CD4-positive, alpha-beta T cell (primary cell): ENCODE results near the gene AGXT2. TPM values are rescaled to one million over a fixed set of nuclear protein-coding genes. Genes with fewer than 3 reads are reported as not detected.

Experiments used
- ATAC-seq: fragments of 200-7000 bp; cut with Tn5 transposase; one replicate; pipeline ENCODE4 v1.10.0; 2022; ENCODE audit warnings: mild to moderate bottlenecking; ENCODE audit not compliant: poor library complexity
- CTCF ChIA-PET: fragments of 350-600 bp; sonication (Branson Sonifier 250); formaldehyde crosslinking; loops from one replicate; lab custom pipeline; 2021; ENCODE audit warnings: antibody characterized with exemption, inconsistent platforms; lab: Charles Lee
- POLR2A ChIA-PET: fragments of 350-600 bp; sonication (Branson Sonifier 250); formaldehyde crosslinking; loops from one replicate; lab custom pipeline; 2021; ENCODE audit warnings: antibody characterized with exemption, inconsistent platforms; lab: Charles Lee
- DNase-seq, 14 experiments: peaks; one replicate each; pipeline ENCODE4 v3.0.0-alpha.2; 2013 to 2020; ENCODE audit warnings: mixed read lengths in 2 of 14
- H3K27ac ChIP-seq, 2 donors: one replicate each; pipeline versions ENCODE4 v1.5.1 to v1.7.0; 2013; ENCODE audit warnings: low read length in 2 of 2, low read depth in 1 of 2, mild to moderate bottlenecking in 1 of 2
- H3K27me3 ChIP-seq, 2 experiments: 1 replicate in 1 of 2; 2 replicates in 1 of 2; pipeline versions ENCODE4 v1.6.1 to v1.7.0; 2013; ENCODE audit warnings: low read length in 2 of 2, control low read depth in 1 of 2, mild to moderate bottlenecking in 1 of 2, moderate library complexity in 1 of 2; ENCODE audit not compliant: insufficient read depth in 2 of 2, control insufficient read depth in 1 of 2
- H3K36me3 ChIP-seq: one replicate; pipeline ENCODE4 v1.6.1; 2013; ENCODE audit warnings: low read length, control low read depth; ENCODE audit not compliant: insufficient read depth
- H3K4me1 ChIP-seq: one replicate; pipeline ENCODE4 v1.6.1; 2013; ENCODE audit warnings: low read length, control low read depth; ENCODE audit not compliant: insufficient read depth
- H3K4me3 ChIP-seq: one replicate; pipeline ENCODE4 v1.5.1; 2013; ENCODE audit warnings: mild to moderate bottlenecking, low read length, moderate library complexity
- H3K9me3 ChIP-seq, 2 experiments: 1 replicate in 1 of 2; 2 replicates in 1 of 2; pipeline versions ENCODE4 v1.6.1 to v1.7.0; 2013; ENCODE audit warnings: low read length in 2 of 2, mild to moderate bottlenecking in 2 of 2, control low read depth in 1 of 2, moderate library complexity in 1 of 2; ENCODE audit not compliant: control insufficient read depth in 1 of 2, insufficient read depth in 1 of 2
- H3K27ac Mint-ChIP-seq: one replicate; pipeline ENCODE4 v1.8.0; 2020; ENCODE audit warnings: mixed read lengths
- H3K27me3 Mint-ChIP-seq: one replicate; pipeline ENCODE4 v1.8.0; 2021; ENCODE audit warnings: mixed read lengths
- H3K36me3 Mint-ChIP-seq: one replicate; pipeline ENCODE4 v1.8.0; 2021; ENCODE audit warnings: low read depth, mixed read lengths
- H3K4me1 Mint-ChIP-seq: one replicate; pipeline ENCODE4 v1.8.0; 2021; ENCODE audit warnings: low read depth, mixed read lengths
- H3K4me3 Mint-ChIP-seq: one replicate; pipeline ENCODE4 v1.8.0; 2020; ENCODE audit warnings: mild to moderate bottlenecking, mixed read lengths
- H3K9me3 Mint-ChIP-seq: one replicate; pipeline ENCODE4 v1.8.0; 2020; ENCODE audit warnings: mixed read lengths
- intact Hi-C, 2 experiments: fragments of 100-400 bp; cut with DNase I in 1 of 2; cut with micrococcal nuclease in 1 of 2; formaldehyde crosslinking; loops; one replicate each; pipeline versions ENCODE4 v1.15.1 to v1.9.0; 2023 to 2025; cut with DNase I, micrococcal nuclease
- total RNA-seq, 174 experiments: library from RNA in 2 of 174; stranded (reverse) in 2 of 174; gene quantifications; one replicate each; pipeline ENCODE4 v1.2.3 and lab custom pipeline; 2021 to 2026
- TF ChIP-seq, protein P1 (sequence below): fragments of 200-600 bp; IDR thresholded peaks from one replicate; pipeline ENCODE4 v1.8.0; 2022; ENCODE audit warnings: antibody characterized with exemption, mild to moderate bottlenecking

AGXT2 gene
- total RNA-seq, 2 experiments from 2014 or later = not detected

DNA sequence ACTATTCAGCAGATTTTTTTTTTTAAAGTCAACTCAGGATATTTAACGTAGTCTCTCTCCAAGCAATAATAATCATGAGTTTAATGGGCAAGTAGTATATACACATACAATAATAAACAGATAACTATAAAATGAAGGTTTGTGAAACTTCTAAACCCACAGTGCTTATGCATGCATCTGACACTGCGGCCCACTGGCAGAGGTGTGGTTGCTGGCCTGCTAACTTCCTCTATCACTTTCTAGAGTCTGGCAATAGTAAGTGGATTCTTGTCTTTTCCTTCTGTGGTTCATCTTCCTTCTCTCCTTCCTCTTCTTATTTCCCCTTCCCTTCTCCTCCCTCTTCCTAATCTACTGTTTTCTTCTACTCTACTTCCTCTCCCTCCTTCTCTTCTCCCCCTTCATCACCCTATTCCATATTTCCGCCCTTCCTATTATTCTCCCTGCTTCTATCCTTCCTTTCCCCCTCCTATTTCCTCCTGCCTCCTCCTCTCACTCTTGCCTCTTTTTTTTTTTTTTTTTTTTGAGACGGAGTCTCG is 18.6 kb upstream of the AGXT2 start:
- no peaks in the 10 kb centered on the region for H3K4me1 Mint-ChIP-seq
- intact Hi-C loops = no loop called here
- no peak for ATAC-seq
- Histone ChIP-seq H3K27ac (no peak overlapping the region), H3K4me1 (no peaks in the 10 kb centered on the region), H3K27me3 (no peaks in the 10 kb centered on the region), H3K36me3 (no peaks in the 10 kb centered on the region), H3K9me3 (no peaks in the 10 kb centered on the region), H3K4me3 (no peak overlapping the region)
- no peaks in the 10 kb centered on the region for H3K9me3 Mint-ChIP-seq
- TF ChIP-seq, protein P1, sequence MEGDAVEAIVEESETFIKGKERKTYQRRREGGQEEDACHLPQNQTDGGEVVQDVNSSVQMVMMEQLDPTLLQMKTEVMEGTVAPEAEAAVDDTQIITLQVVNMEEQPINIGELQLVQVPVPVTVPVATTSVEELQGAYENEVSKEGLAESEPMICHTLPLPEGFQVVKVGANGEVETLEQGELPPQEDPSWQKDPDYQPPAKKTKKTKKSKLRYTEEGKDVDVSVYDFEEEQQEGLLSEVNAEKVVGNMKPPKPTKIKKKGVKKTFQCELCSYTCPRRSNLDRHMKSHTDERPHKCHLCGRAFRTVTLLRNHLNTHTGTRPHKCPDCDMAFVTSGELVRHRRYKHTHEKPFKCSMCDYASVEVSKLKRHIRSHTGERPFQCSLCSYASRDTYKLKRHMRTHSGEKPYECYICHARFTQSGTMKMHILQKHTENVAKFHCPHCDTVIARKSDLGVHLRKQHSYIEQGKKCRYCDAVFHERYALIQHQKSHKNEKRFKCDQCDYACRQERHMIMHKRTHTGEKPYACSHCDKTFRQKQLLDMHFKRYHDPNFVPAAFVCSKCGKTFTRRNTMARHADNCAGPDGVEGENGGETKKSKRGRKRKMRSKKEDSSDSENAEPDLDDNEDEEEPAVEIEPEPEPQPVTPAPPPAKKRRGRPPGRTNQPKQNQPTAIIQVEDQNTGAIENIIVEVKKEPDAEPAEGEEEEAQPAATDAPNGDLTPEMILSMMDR = no peak
- no peak overlapping the region for H3K4me3 Mint-ChIP-seq
- ChIA-PET POLR2A (no interaction called here), CTCF (no interaction called here)
- H3K36me3 Mint-ChIP-seq = no peaks in the 10 kb centered on the region
- H3K27ac Mint-ChIP-seq = no peak overlapping the region
- DNase-seq = peak in 1 of 14 experiments; percentile 2
- H3K27me3 Mint-ChIP-seq = peaks cover 53% of the 10 kb centered on the region

DNA sequence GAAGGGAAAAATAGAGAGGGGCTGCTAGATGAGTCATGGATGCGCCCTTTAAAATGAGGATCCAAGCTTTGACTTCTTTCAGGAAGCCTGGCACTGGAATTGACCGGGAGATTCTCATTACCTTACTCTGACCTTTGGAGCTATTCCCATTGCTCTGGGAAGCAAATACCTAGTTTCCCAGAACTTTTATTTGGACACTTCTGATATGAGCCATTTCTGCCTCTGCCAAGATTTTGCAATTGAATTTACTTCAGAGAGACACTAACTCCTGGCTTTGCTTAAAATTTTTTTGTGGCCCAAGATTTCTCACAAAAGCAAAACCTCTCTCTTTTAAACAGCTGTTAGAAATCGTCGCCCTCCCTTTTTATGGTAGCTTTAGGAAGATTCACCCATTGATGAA is 15.7 kb upstream of the AGXT2 start:
- H3K9me3 Mint-ChIP-seq = no peaks in the 10 kb centered on the region
- no peak for ATAC-seq
- POLR2A ChIA-PET = no interaction called here

GRCh38 chr5:35061211-35061770 is 13.5 kb upstream of the AGXT2 start:
- Histone ChIP-seq H3K27ac (no peak overlapping the region), H3K36me3 (no peaks in the 10 kb centered on the region), H3K4me1 (no peaks in the 10 kb centered on the region), H3K4me3 (no peak overlapping the region), H3K9me3 (no peaks in the 10 kb centered on the region), H3K27me3 (peaks cover 0 to 4% of the 10 kb centered on the region in 2 experiments)
- Mint-ChIP-seq H3K36me3 (no peaks in the 10 kb centered on the region), H3K27me3 (peaks cover 19% of the 10 kb centered on the region), H3K9me3 (no peaks in the 10 kb centered on the region), H3K4me1 (no peaks in the 10 kb centered on the region), H3K27ac (no peak overlapping the region), H3K4me3 (no peak overlapping the region)
- DNase-seq = no peak
- intact Hi-C loops = no loop called here
- ATAC-seq = no peak
- ChIA-PET CTCF (no interaction called here), POLR2A (no interaction called here)
- TF ChIP-seq, protein P1 = no peak

More for the DNA sequence above, 15.7 kb upstream of the AGXT2 start:
- TF ChIP-seq, protein P1 = no peak
- H3K36me3 Mint-ChIP-seq = no peaks in the 10 kb centered on the region
- no peaks in the 10 kb centered on the region for H3K4me1 ChIP-seq
- no peaks in the 10 kb centered on the region for H3K4me1 Mint-ChIP-seq
- peaks cover 35% of the 10 kb centered on the region for H3K27me3 Mint-ChIP-seq
- H3K27ac ChIP-seq = no peak overlapping the region
- H3K9me3 ChIP-seq = no peaks in the 10 kb centered on the region
- CTCF ChIA-PET = no interaction called here
- H3K4me3 Mint-ChIP-seq = no peak overlapping the region
- no peaks in the 10 kb centered on the region for H3K36me3 ChIP-seq
- intact Hi-C loops = no loop called here
- H3K27me3 ChIP-seq = peaks cover 0 to 4% of the 10 kb centered on the region in 2 experiments
- no peak overlapping the region for H3K4me3 ChIP-seq
- H3K27ac Mint-ChIP-seq = no peak overlapping the region
- no peak for DNase-seq
